GM10847 (cell line): ENCODE data around the gene TNNT2.

Experiments used
- POLR2A ChIP-seq: IDR thresholded peaks from 2 replicates; pipeline ENCODE4 v1.6.1; 2011; ENCODE audit not compliant: insufficient read length; ENCODE audit errors: extremely low read depth

TNNT2 gene

GRCh38 chr1:201336711-201337450 lies 40.6 kb downstream of the TNNT2 start:
- no peak for TF ChIP-seq POLR2A

GRCh38 chr1:201335901-201336300 lies 41.6 kb downstream of the TNNT2 start:
- no peak for TF ChIP-seq POLR2A

- TF ChIP-seq POLR2A: no peak
Measured at GRCh38 chr1:201335174-201335870, 42.2 kb downstream of the TNNT2 start.

GRCh38 chr1:201334325-201335173 lies 42.9 kb downstream of the TNNT2 start:
- TF ChIP-seq POLR2A: no peak

- TF ChIP-seq POLR2A: no peak
Measured at GRCh38 chr1:201332616-201333335, 44.7 kb downstream of the TNNT2 start.

GRCh38 chr1:201332021-201332420 lies 45.5 kb downstream of the TNNT2 start:
- no peak for TF ChIP-seq POLR2A

GRCh38 chr1:201331166-201331565 lies 46.3 kb downstream of the TNNT2 start:
- no peak for TF ChIP-seq POLR2A

- TF ChIP-seq POLR2A: no peak
Measured at GRCh38 chr1:201330541-201330940, 46.9 kb downstream of the TNNT2 start.

GRCh38 chr1:201329801-201330200 lies 47.7 kb downstream of the TNNT2 start:
- TF ChIP-seq POLR2A: no peak

- TF ChIP-seq POLR2A: no peak
Measured at GRCh38 chr1:201329286-201329685, 48.2 kb downstream of the TNNT2 start.

GRCh38 chr1:201328576-201328975 lies 48.9 kb downstream of the TNNT2 start:
- TF ChIP-seq POLR2A: no peak

- no peak for TF ChIP-seq POLR2A
Measured at GRCh38 chr1:201327687-201328240, 49.7 kb downstream of the TNNT2 start.

GRCh38 chr1:201326710-201327109 lies 50.8 kb downstream of the TNNT2 start:
- no peak for TF ChIP-seq POLR2A

GRCh38 chr1:201325678-201326060 lies 51.8 kb downstream of the TNNT2 start:
- TF ChIP-seq POLR2A: no peak
